KMS-11 (cell line): ENCODE results near the gene IRF4.

Source experiments
- H2AFZ ChIP-seq: fragments of 200-600 bp; sonication (generic); 2 replicates; pipeline ENCODE4 v1.6.1; 2016; ENCODE audit warnings: antibody characterized with exemption, mixed run types, low read depth
- H3K27ac ChIP-seq: fragments of 200-600 bp; sonication (generic); 2 replicates; pipeline ENCODE4 v1.6.1; 2016; ENCODE audit warnings: mild to moderate bottlenecking, mixed run types
- H3K27me3 ChIP-seq: fragments of 200-600 bp; sonication (generic); 2 replicates; pipeline ENCODE4 v1.6.1; 2017; ENCODE audit warnings: mild to moderate bottlenecking, low read depth, mixed run types, moderate library complexity; ENCODE audit not compliant: insufficient read depth
- H3K36me3 ChIP-seq: fragments of 200-600 bp; sonication (generic); 2 replicates; pipeline ENCODE4 v1.6.1; 2017; ENCODE audit warnings: mild to moderate bottlenecking, mixed run types; ENCODE audit not compliant: insufficient read depth
- H3K4me1 ChIP-seq: fragments of 200-600 bp; sonication (generic); 2 replicates; pipeline ENCODE4 v1.6.1; 2016; ENCODE audit warnings: mild to moderate bottlenecking, low read depth, mixed run types; ENCODE audit not compliant: poor library complexity, severe bottlenecking
- H3K4me2 ChIP-seq: fragments of 200-600 bp; sonication (generic); 2 replicates; pipeline ENCODE4 v1.7.0; 2016; ENCODE audit warnings: mild to moderate bottlenecking, mixed run types
- H3K4me3 ChIP-seq: fragments of 200-600 bp; sonication (generic); IDR thresholded peaks from 2 replicates; pipeline ENCODE4 v1.6.1; 2017; ENCODE audit warnings: low read depth, low read length, mixed read lengths; ENCODE audit not compliant: insufficient read depth
- H3K79me2 ChIP-seq: fragments of 200-600 bp; sonication (generic); 2 replicates; pipeline ENCODE4 v1.6.1; 2016; ENCODE audit warnings: low read depth, mixed run types; ENCODE audit not compliant: insufficient read depth
- H3K9ac ChIP-seq: fragments of 200-600 bp; sonication (generic); 2 replicates; pipeline ENCODE4 v1.6.1; 2016; ENCODE audit warnings: mild to moderate bottlenecking, mixed run types
- H4K20me1 ChIP-seq: fragments of 200-600 bp; sonication (generic); 2 replicates; pipeline ENCODE4 v1.6.1; 2016; ENCODE audit warnings: mild to moderate bottlenecking, mixed run types; ENCODE audit not compliant: insufficient read depth
- TF ChIP-seq, protein P1 (sequence below): fragments of 200-600 bp; sonication (generic); conservative IDR thresholded peaks from 2 replicates; pipeline ENCODE4 v1.6.1; 2017; ENCODE audit warnings: low read depth, mild to moderate bottlenecking, antibody characterized with exemption, low read length, moderate library complexity, mixed read lengths

IRF4 gene

DNA sequence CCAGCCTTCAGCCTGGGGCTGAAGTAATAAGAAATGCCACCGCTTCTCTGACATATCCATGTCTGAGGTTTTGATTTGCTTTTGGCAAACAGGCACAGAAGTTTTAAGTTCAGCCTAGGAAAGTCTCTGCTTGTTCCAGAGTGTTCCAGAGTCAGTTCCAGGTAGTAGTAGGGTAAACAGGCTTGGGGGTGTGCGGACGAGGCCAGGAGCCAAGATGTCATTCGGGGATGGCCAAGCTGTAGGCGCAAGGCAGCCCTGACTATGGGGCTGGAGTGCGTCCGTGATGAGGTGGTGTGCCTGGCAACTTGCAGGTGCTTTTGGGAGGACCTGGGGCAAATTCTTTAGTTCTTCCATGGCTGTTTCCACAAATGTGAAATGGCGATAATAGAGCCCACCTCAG lies 60.3 kb downstream of the IRF4 start:
- TF ChIP-seq, protein P1, sequence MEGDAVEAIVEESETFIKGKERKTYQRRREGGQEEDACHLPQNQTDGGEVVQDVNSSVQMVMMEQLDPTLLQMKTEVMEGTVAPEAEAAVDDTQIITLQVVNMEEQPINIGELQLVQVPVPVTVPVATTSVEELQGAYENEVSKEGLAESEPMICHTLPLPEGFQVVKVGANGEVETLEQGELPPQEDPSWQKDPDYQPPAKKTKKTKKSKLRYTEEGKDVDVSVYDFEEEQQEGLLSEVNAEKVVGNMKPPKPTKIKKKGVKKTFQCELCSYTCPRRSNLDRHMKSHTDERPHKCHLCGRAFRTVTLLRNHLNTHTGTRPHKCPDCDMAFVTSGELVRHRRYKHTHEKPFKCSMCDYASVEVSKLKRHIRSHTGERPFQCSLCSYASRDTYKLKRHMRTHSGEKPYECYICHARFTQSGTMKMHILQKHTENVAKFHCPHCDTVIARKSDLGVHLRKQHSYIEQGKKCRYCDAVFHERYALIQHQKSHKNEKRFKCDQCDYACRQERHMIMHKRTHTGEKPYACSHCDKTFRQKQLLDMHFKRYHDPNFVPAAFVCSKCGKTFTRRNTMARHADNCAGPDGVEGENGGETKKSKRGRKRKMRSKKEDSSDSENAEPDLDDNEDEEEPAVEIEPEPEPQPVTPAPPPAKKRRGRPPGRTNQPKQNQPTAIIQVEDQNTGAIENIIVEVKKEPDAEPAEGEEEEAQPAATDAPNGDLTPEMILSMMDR, result no peak
- no peak overlapping the region for H3K27ac ChIP-seq
- no peak overlapping the region for H3K4me3 ChIP-seq
- no peak overlapping the region for H2AFZ ChIP-seq
- no peaks in the 10 kb centered on the region for H3K4me1 ChIP-seq
- H3K27me3 ChIP-seq, result no peaks in the 10 kb centered on the region
- no peak overlapping the region for H3K9ac ChIP-seq
- H3K4me2 ChIP-seq, result no peak overlapping the region
- no peaks in the 10 kb centered on the region for H3K36me3 ChIP-seq
- no peaks in the 10 kb centered on the region for H3K79me2 ChIP-seq
- no peaks in the 10 kb centered on the region for H4K20me1 ChIP-seq

DNA sequence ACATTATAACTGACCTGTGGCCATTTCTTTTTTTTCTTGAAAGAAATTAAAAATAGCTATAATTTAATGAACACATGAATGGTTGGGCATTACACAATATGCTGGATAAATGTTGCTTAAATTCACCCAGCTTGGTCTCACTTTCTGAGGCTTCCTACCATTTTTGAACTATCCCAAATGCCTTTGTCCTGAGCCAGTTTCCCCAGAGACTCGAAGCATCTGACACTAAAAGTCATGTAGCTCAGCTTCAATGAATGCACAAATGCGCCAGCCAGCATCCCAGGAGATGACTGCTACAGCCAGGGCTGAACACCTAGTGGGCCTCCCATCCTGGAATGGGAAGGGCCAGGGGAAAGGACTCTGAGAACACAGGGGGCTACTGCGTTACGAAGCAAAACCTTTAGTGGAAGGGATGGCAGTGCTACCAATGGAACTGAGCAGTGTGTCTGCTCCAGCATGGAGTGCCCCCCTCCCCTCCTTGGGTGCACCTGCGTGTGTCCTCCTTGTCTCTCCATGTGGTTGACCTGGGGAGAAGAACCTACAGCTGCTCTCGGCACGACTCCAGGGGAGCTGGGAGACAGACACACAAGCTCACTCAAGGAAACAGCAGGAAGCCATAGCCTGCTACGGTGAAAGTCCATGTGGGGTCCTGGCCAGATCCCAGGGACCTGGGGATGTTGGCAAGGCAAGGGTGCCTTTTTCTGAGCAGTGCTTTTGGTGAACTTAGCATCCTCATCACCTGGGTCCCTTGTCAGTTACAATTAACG lies 60.9 kb downstream of the IRF4 start:
- TF ChIP-seq, protein P1, result no peak
- no peaks in the 10 kb centered on the region for H4K20me1 ChIP-seq
- no peak overlapping the region for H2AFZ ChIP-seq
- H3K4me2 ChIP-seq, result no peak overlapping the region
- H3K4me3 ChIP-seq, result no peak overlapping the region
- H3K36me3 ChIP-seq, result no peaks in the 10 kb centered on the region
- no peaks in the 10 kb centered on the region for H3K4me1 ChIP-seq
- no peak overlapping the region for H3K9ac ChIP-seq
- no peak overlapping the region for H3K27ac ChIP-seq
- no peaks in the 10 kb centered on the region for H3K27me3 ChIP-seq
- no peaks in the 10 kb centered on the region for H3K79me2 ChIP-seq

DNA sequence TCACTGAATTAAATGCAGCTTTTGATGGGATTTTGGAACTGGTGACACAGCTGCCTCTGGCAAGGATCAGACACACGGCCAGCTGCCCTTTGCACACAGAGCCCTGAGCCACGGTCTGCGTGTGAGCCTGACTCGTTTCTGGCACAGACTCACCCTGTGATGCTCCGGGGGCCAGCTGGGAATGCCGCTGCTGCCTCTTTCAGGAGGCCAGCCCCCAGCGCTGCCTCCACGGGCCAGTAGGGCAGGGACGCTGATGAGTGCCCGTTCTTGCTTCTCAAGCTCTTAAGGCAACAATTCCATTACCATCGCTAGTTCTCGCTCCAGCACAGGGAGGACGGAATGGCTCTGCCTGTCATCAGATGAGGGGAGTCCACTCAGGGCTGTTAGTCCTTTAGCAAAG lies 61.6 kb downstream of the IRF4 start:
- Histone ChIP-seq H3K9ac (no peak overlapping the region), H2AFZ (no peak overlapping the region), H3K27ac (no peak overlapping the region), H3K4me1 (no peaks in the 10 kb centered on the region), H4K20me1 (no peaks in the 10 kb centered on the region), H3K27me3 (no peaks in the 10 kb centered on the region), H3K79me2 (no peaks in the 10 kb centered on the region), H3K4me2 (no peak overlapping the region), H3K4me3 (no peak overlapping the region), H3K36me3 (no peaks in the 10 kb centered on the region)
- TF ChIP-seq, protein P1, result no peak

DNA sequence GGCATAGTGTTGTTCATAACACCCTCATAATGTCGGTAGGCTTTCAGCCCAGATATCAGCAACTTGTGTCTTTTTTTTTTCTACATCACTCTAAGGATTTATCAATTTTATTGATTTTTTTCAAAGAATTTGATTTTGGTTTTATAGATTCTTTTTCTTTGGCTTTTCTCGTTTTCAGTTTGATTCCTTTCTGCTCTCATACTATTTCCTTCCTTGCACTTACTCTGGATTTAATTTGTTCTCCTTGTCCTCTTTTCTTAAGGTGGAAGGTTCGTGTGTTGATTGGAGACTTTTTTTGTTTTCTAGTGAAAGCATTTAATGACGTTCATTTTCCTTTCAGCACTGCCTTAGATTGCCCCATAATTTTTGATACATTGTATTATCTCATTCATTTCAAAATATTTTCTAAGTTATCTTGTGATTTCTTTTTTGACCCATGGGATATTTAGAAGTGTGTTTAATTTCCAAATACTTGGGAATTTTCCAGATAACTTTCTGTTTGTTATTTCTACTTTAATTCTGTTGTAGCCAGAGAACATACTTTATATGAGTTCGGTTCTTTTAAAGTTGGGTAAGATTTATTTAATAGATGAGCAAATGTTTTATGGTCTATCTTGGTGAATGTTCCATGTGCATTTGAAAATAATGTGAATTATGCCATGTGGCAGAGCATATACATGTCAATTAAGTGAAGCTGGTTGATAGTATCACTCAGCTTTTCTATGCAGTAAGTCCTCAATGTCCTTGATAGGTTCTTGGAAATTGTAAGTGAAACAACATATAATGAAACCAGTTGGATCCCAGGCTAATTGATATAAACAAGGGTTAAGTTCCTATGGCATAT lies 62.8 kb downstream of the IRF4 start:
- Histone ChIP-seq H3K4me1 (no peaks in the 10 kb centered on the region), H3K36me3 (no peaks in the 10 kb centered on the region), H3K27ac (no peak overlapping the region), H3K4me3 (no peak overlapping the region), H3K79me2 (no peaks in the 10 kb centered on the region), H3K4me2 (no peak overlapping the region), H2AFZ (no peak overlapping the region), H4K20me1 (no peaks in the 10 kb centered on the region), H3K27me3 (no peaks in the 10 kb centered on the region), H3K9ac (no peak overlapping the region)
- TF ChIP-seq, protein P1, result no peak
